ENCODE results near the gene GRK2. TPM values are rescaled to one million over a fixed set of nuclear protein-coding genes. Genes with fewer than 3 reads are reported as not detected.

The GRK2 gene
- total and polyA plus RNA-seq, 2 of the 8 experiments (the other 6 are each of a cell fraction or from before 2014, with no cell fraction given): 47.3 to 49.7 TPM

DNA sequence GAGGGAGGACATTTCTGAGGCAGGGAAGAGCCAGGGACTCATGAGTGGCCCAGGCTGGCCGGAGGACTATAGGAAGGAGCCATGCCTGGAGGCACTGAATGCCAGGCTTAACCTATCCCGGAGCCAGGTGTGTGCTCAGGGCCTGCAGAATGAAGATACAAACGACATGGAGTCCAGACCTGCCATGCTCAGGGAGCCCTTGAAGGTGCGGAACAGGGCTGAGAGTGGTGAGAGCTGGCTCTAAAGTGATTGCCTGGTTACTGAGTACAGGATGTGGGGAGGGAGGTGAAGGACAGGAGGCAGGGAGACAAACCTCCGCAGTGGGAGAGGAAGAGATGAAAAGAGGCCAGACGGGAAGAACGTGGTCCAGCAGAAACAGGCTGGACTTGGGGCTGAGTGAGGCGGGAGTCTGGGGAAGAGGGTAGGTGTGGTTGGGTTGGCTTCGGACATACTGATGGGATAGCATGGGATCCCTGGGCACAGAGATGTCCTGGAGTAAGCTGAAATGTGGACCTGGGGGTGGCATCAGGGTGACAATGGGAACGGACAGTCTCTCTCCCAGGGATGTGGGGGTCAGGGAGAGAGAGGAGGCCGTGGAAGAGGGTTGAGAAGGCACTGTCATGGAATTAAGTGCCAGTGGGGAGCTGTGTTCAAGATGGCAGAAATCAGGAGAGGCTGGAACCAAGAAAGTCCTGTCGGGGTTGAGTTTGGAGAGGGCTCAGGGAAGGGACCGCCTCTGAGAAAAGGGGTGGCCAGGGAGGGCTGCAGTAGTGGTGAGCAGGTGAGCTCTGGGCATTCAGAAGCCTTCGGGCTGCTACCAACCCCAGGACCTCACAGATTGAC is 21.3 kb downstream of the GRK2 start (continued):
- TF ChIP-seq HDAC6 (IDR thresholded peaks at IDR 0.05; ENCODE audit: low read depth, low read length): no peak
- TF ChIP-seq SIX5 (IDR thresholded peaks at IDR 0.05; ENCODE audit: low read depth, low read length): no peak
- TF ChIP-seq EP300 (IDR thresholded peaks at IDR 0.05; ENCODE audit: borderline replicate concordance in 1 of 2, low read depth in 2 of 2, low read length in 2 of 2): no peak
- TF ChIP-seq, protein P1, sequence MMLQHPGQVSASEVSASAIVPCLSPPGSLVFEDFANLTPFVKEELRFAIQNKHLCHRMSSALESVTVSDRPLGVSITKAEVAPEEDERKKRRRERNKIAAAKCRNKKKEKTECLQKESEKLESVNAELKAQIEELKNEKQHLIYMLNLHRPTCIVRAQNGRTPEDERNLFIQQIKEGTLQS (IDR thresholded peaks at IDR 0.05; ENCODE audit: insufficient read depth, low read depth, low read length): no peak
- no peak for TF ChIP-seq EGR1 (IDR thresholded peaks at IDR 0.05; ENCODE audit: borderline replicate concordance, low read depth, low read length)
- TF ChIP-seq ASH2L (IDR thresholded peaks at IDR 0.05; ENCODE audit: low read length): no peak
- TF ChIP-seq JUN (IDR thresholded peaks at IDR 0.05; ENCODE audit: low read depth, low read length): no peak
- TF ChIP-seq, protein P2, sequence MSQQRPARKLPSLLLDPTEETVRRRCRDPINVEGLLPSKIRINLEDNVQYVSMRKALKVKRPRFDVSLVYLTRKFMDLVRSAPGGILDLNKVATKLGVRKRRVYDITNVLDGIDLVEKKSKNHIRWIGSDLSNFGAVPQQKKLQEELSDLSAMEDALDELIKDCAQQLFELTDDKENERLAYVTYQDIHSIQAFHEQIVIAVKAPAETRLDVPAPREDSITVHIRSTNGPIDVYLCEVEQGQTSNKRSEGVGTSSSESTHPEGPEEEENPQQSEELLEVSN (IDR thresholded peaks at IDR 0.05): no peak

Data from H1 (cell line).